NCI-H2107 (cell line): ENCODE results near the gene FBLN1.
"Not testable (repeated sequence)": the region's sequence is repeated elsewhere in the genome, so short reads cannot be mapped to it uniquely, and the experiment has no call there.

Experiments used
- DNase-seq: peaks from one replicate; lab custom pipeline; 2025; lab: John Stamatoyannopoulos, UW

Gene FBLN1, protein sequence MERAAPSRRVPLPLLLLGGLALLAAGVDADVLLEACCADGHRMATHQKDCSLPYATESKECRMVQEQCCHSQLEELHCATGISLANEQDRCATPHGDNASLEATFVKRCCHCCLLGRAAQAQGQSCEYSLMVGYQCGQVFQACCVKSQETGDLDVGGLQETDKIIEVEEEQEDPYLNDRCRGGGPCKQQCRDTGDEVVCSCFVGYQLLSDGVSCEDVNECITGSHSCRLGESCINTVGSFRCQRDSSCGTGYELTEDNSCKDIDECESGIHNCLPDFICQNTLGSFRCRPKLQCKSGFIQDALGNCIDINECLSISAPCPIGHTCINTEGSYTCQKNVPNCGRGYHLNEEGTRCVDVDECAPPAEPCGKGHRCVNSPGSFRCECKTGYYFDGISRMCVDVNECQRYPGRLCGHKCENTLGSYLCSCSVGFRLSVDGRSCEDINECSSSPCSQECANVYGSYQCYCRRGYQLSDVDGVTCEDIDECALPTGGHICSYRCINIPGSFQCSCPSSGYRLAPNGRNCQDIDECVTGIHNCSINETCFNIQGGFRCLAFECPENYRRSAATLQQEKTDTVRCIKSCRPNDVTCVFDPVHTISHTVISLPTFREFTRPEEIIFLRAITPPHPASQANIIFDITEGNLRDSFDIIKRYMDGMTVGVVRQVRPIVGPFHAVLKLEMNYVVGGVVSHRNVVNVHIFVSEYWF

GRCh38 chr22:45502215-45503049, at the start of gene FBLN1:
Gene FBLN1 (plus strand): TSS chr22:45502883. CDS start chr22:45502986, 103 bp downstream.
- no peak for DNase-seq

DNA sequence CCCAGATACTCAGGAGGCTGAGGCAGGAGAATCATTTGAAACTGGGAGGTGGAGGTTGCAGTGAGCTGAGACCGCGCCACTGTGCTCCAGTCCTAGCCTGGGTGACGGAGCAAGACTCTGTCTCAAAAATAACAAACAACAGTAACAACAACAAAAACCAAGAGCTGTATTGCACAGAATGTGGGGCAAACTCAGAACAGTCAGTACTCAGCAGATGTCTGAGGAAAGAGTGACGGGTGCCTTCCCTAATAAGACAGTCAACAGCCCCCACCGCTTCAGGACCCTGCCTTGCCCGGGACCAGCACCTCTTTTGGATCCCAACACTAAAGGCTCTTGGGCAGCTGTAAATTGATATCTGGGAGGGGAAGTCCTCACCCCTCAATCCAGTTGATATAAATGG, 48.9 kb upstream of the FBLN1 start:
- no peak for DNase-seq

DNA sequence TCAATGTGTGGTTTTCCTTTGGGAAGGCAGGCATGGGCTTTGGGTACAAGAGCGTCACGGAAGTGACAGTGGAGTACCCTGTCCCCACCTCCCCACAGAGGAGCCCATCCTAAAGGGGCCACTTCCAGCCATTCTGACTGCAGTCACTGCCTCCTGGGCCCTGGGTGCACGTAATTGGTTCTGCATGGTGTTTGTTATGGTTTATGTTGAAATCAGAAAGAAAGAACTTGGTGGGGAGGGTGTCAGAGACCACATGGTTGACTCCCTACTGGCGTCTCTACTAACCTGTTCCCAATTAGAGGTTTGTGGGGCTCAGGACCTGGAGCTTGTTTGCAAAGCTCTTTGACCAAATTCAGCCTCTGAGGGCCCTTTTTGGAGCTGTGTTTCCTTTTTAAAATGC, 48.4 kb upstream of the FBLN1 start:
- no peak for DNase-seq

- no peak for DNase-seq
Measured at GRCh38 chr22:45455212-45455611, 47.5 kb upstream of the FBLN1 start.

GRCh38 chr22:45455621-45456020, 47.1 kb upstream of the FBLN1 start:
- no peak for DNase-seq

DNA sequence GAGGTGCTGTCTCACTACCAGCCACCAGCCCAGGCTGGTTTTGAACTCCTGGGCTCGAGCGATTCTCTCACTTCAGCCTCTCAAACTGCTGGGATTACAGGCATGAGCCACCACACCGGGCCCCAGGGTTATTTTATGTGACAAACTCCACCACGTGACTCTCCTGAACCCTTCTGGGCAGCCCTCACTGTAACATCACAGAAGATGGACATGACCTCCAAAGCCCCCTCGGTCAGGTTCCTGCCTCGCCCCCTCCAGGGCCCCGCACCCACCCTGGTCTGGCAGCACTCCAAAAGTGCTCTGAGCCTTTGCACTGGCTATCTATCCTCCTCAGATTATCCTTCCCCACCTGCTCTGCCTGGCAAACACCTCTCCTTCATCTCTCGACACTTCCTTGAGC, 45.9 kb upstream of the FBLN1 start:
- no peak for DNase-seq

DNA sequence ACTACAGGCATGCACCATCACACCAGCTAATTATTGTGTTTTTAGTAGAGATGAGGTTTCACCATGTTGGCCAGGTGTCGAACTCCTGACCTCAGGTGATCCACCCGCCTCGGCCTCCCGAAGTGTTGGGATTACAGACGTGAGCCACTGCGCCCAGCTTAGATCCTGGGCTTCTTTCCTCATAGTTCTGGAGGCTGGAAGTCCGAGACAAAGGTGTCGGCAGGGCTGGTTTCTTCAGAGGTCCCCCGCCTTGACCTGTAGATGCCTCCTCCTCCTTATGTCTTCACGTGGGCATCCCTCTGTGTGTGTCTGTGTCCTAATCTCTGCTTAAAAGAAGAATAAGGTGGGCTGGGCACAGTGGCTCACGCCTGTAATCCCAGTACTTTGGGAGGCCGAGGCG, 44.2 kb upstream of the FBLN1 start:
- no peak for DNase-seq

GRCh38 chr22:45459235-45459634, 43.4 kb upstream of the FBLN1 start:
- DNase-seq: no peak

DNA sequence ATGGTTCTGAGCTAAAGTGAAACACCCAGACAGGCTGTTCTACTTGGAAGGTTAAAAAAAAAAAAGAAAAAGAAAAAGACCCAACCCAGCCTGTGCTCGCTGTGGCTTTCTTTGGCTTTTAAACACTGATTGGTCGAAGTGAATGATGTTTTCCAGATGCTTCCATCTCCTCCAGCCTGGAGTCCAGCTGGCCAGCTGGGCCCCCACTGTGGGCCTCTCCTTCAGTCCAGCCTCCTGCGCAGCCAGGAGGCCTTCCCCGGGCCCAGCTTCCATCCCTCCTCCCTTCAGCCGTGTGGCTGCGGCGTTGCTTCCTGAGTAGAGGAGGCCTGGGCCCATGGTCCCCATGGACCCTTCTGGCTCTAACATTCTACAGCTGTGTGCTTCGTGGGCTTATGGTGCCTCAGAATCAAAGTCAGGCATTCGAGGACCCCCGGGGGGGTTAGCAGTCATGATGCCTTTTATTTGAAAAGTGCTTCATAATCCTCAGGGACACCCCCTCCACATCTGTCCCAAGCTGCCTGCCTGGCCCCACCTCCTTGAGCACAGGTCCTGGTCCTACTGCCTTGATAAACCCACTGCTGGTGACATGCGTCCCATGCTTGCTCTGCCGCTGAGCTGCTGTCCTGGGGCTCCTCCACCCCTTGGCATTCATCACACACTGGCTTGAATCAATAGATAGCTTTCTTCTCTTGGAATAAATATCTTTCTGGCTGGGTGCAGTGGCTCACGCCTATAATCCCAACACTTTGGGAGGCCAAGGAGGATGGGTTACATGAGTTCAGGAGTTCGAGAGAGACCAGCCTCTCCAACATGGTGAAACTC, 42.2 kb upstream of the FBLN1 start:
- no peak for DNase-seq

DNA sequence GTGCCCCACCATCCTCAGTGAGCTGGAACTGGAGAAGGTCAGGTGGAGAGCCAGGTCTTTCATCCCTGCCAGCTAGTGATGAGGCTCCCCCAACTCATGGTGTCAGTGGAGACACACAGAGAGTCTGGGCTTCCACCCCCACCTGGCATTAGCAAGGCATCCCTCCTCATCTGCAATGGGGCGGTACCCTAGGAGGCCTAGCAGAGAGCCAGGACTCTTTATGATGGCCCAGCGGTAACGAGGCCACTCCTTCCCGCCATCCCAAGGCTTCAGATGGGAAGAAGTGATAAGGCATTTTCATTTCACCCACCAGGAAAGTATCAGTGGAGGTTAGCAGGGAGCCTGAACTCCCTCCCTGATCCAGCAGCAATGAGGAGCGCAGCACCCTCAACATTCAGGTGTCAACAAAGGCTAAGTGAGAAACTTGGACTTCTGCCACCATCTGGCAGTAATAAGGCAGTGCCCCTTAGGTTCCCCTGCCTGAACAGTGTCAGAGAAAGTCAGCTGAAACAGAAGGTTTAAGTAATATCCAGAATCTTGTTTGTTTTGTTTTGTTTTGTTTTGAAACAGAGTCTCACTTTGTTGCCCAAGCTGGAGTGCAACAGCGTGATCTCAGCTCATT, 40.5 kb upstream of the FBLN1 start:
- DNase-seq: no peak

DNA sequence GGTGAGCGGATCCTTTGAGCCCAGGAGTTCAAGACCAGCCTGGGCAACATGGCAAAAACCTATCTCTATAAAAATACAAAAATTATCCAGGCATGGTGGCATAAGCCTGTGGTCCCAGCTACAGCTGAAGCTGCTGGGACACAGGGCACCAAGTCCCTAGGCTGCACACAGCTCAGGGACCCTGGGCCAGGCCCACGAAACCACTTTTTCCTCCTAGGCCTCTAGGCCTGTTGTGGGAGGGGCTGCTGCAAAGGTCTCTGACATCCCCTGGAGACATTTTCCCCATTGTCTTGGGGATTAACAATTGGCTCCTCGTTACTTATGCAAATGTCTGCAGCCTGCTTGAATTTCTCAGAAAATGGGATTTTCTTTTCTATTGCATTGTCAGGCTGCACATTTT, 39.0 kb upstream of the FBLN1 start:
- not testable (repeated sequence) for DNase-seq

- no peak for DNase-seq
Measured at GRCh38 chr22:45465633-45466032, 37.0 kb upstream of the FBLN1 start.

GRCh38 chr22:45468872-45469271, 33.8 kb upstream of the FBLN1 start:
- no peak for DNase-seq

- DNase-seq: no peak
Measured at GRCh38 chr22:45469281-45470073, 33.2 kb upstream of the FBLN1 start.

- DNase-seq: no peak
Measured at GRCh38 chr22:45470871-45471270, 31.8 kb upstream of the FBLN1 start.

- no peak for DNase-seq
Measured at GRCh38 chr22:45472426-45472825, 30.3 kb upstream of the FBLN1 start.

DNA sequence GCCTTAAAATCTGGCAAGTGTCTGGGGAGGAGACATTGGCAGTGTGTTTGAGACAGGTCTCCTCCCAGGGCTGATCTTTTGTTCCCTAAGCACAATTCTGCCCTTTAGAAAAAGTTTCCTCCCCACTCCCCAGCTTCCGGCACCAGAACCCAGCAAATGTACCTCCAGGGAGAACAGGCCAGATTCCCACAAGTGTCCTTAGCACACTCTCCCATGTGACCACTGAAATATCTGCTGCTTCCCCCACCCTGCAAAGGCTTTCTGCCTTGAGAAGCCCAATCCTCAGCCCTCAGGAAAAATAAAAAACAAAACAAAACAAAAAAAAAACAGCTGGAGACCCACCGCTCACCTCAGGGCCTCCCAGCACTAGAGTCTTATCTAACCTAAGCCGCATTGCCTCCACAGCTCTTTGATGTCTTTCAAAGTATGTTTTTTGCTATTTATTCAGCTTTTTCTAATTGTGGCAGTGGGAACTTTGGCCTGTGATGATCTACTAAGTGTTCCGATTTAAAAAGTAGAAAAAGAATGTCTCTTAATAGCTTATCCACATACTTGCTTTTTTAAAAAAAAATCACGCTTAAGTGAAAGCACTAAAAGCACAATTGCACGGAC, 29.0 kb upstream of the FBLN1 start:
- no peak for DNase-seq

GRCh38 chr22:45475063-45475747, 27.5 kb upstream of the FBLN1 start:
- DNase-seq: no peak

- DNase-seq: no peak
Measured at GRCh38 chr22:45475851-45476514, 26.7 kb upstream of the FBLN1 start.
